GM12865 (cell line): ENCODE data around the gene HTD2.
A peak's percentile ranks its signal among the peaks of the same experiment; 100 is the strongest.

Source experiments
- DNase-seq: peaks from one replicate; pipeline ENCODE4 v3.0.0; 2010; ENCODE audit warnings: low read depth
- H3K4me3 ChIP-seq: 2 replicates; pipeline ENCODE4 v1.5.1; 2011; ENCODE audit warnings: mild to moderate bottlenecking, low read depth, low read length, control low read depth
- TF ChIP-seq, protein P1 (sequence below): IDR thresholded peaks from 2 replicates; pipeline ENCODE4 v1.5.1; 2011; ENCODE audit warnings: low read length, control low read depth, low read depth, inconsistent platforms; ENCODE audit not compliant: insufficient read depth; ENCODE audit errors: missing control alignments

Gene HTD2

DNA sequence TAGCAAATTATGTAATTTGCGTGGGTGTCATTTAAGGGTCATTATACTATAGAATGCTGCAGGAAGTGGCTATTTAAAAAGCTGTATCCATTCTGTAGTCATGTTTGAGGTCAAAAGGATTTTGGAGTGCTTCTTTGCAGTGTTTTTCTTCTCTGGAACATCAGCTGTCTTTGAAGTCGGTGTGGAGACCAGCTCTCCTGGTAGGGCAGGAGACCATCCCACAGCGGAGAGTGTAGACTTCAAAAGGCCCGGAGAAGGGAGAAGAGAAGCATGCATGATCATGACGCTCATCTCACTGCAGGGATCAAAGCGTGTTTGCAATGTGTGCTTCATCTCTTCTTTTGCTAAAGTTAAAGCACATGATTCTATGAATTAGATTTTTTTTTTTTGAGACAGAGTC is 46.3 kb downstream of the HTD2 start:
- TF ChIP-seq, protein P1, sequence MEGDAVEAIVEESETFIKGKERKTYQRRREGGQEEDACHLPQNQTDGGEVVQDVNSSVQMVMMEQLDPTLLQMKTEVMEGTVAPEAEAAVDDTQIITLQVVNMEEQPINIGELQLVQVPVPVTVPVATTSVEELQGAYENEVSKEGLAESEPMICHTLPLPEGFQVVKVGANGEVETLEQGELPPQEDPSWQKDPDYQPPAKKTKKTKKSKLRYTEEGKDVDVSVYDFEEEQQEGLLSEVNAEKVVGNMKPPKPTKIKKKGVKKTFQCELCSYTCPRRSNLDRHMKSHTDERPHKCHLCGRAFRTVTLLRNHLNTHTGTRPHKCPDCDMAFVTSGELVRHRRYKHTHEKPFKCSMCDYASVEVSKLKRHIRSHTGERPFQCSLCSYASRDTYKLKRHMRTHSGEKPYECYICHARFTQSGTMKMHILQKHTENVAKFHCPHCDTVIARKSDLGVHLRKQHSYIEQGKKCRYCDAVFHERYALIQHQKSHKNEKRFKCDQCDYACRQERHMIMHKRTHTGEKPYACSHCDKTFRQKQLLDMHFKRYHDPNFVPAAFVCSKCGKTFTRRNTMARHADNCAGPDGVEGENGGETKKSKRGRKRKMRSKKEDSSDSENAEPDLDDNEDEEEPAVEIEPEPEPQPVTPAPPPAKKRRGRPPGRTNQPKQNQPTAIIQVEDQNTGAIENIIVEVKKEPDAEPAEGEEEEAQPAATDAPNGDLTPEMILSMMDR: no peak
- DNase-seq: no peak
- no peak overlapping the region for H3K4me3 ChIP-seq

DNA sequence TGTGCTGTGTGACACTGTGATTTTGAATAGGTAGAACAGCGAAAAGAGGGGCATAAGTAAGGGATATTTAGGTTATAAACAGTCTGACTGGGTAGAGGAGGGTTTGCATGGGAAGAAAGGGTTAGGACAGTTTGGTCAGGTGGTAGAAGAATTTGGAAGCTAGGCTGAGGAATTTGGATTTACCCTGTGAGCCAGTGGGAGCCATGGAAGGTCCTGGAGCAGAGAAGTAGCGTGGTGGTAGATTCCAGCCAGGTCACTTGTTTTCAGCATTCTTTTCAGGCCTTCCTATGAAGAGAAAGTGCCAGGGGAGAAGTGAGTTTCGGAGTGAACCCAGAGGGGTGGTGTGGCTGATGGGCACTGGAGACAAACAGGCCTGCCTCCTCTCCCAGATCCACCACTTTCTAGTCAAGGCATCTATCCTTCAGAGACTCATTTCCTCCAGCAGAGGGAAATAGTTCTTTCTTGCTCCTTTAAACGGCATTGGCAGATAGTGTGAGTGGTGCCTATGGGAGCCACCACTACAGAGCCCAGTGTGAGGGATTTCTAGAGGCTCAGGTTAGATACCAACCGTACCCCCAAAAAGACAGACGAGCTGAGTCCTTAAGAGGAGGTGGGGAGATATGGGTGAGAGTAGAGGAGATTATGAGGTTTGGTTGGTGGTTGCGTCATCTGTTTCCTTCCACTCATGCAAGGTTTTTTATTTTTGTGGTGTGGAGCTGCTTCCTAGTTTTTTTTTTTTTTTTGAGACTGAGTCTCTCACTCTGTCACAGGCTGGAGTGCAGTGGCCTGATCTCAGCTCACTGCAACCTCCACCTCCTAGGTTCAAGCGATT is 47.6 kb downstream of the HTD2 start:
- H3K4me3 ChIP-seq: no peak overlapping the region
- peak; percentile 15 for DNase-seq
- TF ChIP-seq, protein P1: no peak

- DNase-seq: peak; percentile 56
- no peak overlapping the region for H3K4me3 ChIP-seq
- TF ChIP-seq, protein P1: no peak
These were observed 48.9 kb downstream of the HTD2 start for GRCh38 chr3:58355179-58355578.

DNA sequence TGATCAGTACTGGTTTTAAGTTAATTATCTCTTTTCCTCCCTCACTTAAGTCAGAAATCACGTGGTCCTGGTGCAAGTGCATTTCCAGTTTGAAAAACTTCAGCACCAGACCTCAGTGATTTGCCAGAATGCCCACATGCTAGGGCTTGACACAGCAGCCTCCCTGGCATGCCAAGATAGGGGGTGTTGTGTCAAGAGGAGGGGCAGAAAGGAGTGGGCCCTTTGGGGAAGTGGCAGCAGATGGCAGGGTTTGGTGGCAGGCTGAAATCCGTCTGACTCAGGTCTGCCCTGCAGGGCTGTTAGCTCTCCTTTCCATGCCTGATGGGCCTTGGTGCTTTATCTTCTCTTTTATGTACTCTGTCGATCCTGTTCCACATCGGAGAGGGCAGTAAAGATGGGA is 49.7 kb downstream of the HTD2 start:
- DNase-seq: no peak
- TF ChIP-seq, protein P1: no peak
- H3K4me3 ChIP-seq: no peak overlapping the region

- TF ChIP-seq, protein P1: no peak
- H3K4me3 ChIP-seq: no peak overlapping the region
- DNase-seq: no peak
These were observed 51.1 kb downstream of the HTD2 start for GRCh38 chr3:58357402-58357801.

GRCh38 chr3:58358092-58358491 is 51.8 kb downstream of the HTD2 start:
- H3K4me3 ChIP-seq: no peak overlapping the region
- no peak for DNase-seq
- TF ChIP-seq, protein P1: no peak

GRCh38 chr3:58358808-58359207 is 52.5 kb downstream of the HTD2 start:
- H3K4me3 ChIP-seq: no peak overlapping the region
- TF ChIP-seq, protein P1: no peak

More at GRCh38 chr3:58358808-58359207, 52.5 kb downstream of the HTD2 start:
- no peak for DNase-seq
